Endothelial cell (in vitro differentiated cells): Measurements from ENCODE around the gene COL6A3. TPM values are rescaled to one million over a fixed set of nuclear protein-coding genes. Genes with fewer than 3 reads are reported as not detected.

Source experiments
- DNase-seq: peaks from one replicate; pipeline ENCODE4 v3.0.0; 2021; ENCODE audit warnings: low spot score
- H3K27ac Mint-ChIP-seq: one replicate; pipeline ENCODE4 v1.8.0; 2021; ENCODE audit warnings: mixed read lengths, inconsistent platforms; ENCODE audit not compliant: unreplicated experiment
- H3K27me3 Mint-ChIP-seq: one replicate; pipeline ENCODE4 v1.8.0; 2021; ENCODE audit warnings: mild to moderate bottlenecking, moderate library complexity, mixed read lengths, inconsistent platforms; ENCODE audit not compliant: unreplicated experiment
- H3K36me3 Mint-ChIP-seq: one replicate; pipeline ENCODE4 v1.8.0; 2021; ENCODE audit warnings: mild to moderate bottlenecking, low read depth, mixed read lengths, inconsistent platforms; ENCODE audit not compliant: unreplicated experiment
- H3K4me1 Mint-ChIP-seq: one replicate; pipeline ENCODE4 v1.8.0; 2021; ENCODE audit warnings: mild to moderate bottlenecking, mixed read lengths, inconsistent platforms; ENCODE audit not compliant: unreplicated experiment
- H3K4me3 Mint-ChIP-seq: one replicate; pipeline ENCODE4 v1.8.0; 2021; ENCODE audit warnings: mild to moderate bottlenecking, mixed read lengths, inconsistent platforms; ENCODE audit not compliant: unreplicated experiment
- H3K9me3 Mint-ChIP-seq: one replicate; pipeline ENCODE4 v1.8.0; 2021; ENCODE audit warnings: mixed read lengths, inconsistent platforms; ENCODE audit not compliant: unreplicated experiment
- total RNA-seq: library from RNA; stranded (reverse); fragmentation: NEBNext Ultra II Directional; extraction: Animal tissue kit (Norgen Biotek cat#: 25700); gene quantifications from one replicate; pipeline ENCODE4 v1.2.1, GENCODE V29; 2021; ENCODE audit not compliant: unreplicated experiment
- TF ChIP-seq, protein P1 (sequence below): fragments of 200-600 bp; sonication (generic); IDR thresholded peaks from one replicate; pipeline ENCODE4 v1.5.0; 2021; ENCODE audit warnings: antibody characterized with exemption; ENCODE audit not compliant: unreplicated experiment

Gene COL6A3
- total RNA-seq, 1 donor from 2014 or later, result 1.6 TPM

- Mint-ChIP-seq H3K27me3 (peaks cover 2% of the 10 kb centered on the region), H3K27ac (no peak overlapping the region), H3K4me3 (no peak overlapping the region), H3K36me3 (no peaks in the 10 kb centered on the region), H3K9me3 (no peaks in the 10 kb centered on the region), H3K4me1 (peaks cover 28% of the 10 kb centered on the region)
- DNase-seq, result no peak
- TF ChIP-seq, protein P1, sequence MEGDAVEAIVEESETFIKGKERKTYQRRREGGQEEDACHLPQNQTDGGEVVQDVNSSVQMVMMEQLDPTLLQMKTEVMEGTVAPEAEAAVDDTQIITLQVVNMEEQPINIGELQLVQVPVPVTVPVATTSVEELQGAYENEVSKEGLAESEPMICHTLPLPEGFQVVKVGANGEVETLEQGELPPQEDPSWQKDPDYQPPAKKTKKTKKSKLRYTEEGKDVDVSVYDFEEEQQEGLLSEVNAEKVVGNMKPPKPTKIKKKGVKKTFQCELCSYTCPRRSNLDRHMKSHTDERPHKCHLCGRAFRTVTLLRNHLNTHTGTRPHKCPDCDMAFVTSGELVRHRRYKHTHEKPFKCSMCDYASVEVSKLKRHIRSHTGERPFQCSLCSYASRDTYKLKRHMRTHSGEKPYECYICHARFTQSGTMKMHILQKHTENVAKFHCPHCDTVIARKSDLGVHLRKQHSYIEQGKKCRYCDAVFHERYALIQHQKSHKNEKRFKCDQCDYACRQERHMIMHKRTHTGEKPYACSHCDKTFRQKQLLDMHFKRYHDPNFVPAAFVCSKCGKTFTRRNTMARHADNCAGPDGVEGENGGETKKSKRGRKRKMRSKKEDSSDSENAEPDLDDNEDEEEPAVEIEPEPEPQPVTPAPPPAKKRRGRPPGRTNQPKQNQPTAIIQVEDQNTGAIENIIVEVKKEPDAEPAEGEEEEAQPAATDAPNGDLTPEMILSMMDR, result no peak
Measured at GRCh38 chr2:237441605-237442274, 27.8 kb upstream of the COL6A3 start.

GRCh38 chr2:237440819-237441281 lies 26.9 kb upstream of the COL6A3 start:
- TF ChIP-seq, protein P1, result no peak
- Mint-ChIP-seq H3K27me3 (peaks cover 2% of the 10 kb centered on the region), H3K4me1 (peaks cover 28% of the 10 kb centered on the region), H3K36me3 (no peaks in the 10 kb centered on the region), H3K9me3 (no peaks in the 10 kb centered on the region), H3K27ac (peak overlapping the region; percentile 28), H3K4me3 (no peak overlapping the region)
- DNase-seq, result no peak

GRCh38 chr2:237438080-237438940 lies 24.3 kb upstream of the COL6A3 start:
- H3K4me3 Mint-ChIP-seq, result no peak overlapping the region
- TF ChIP-seq, protein P1, result no peak
- no peaks in the 10 kb centered on the region for H3K36me3 Mint-ChIP-seq
- peaks cover 34% of the 10 kb centered on the region for H3K4me1 Mint-ChIP-seq
- no peaks in the 10 kb centered on the region for H3K9me3 Mint-ChIP-seq
- no peak for DNase-seq
- no peak overlapping the region for H3K27ac Mint-ChIP-seq
- H3K27me3 Mint-ChIP-seq, result peaks cover 6% of the 10 kb centered on the region

GRCh38 chr2:237437566-237437965 lies 23.6 kb upstream of the COL6A3 start:
- no peaks in the 10 kb centered on the region for H3K36me3 Mint-ChIP-seq
- H3K9me3 Mint-ChIP-seq, result no peaks in the 10 kb centered on the region
- peaks cover 6% of the 10 kb centered on the region for H3K27me3 Mint-ChIP-seq
- no peak for DNase-seq
- no peak overlapping the region for H3K27ac Mint-ChIP-seq
- peaks cover 40% of the 10 kb centered on the region for H3K4me1 Mint-ChIP-seq
- no peak overlapping the region for H3K4me3 Mint-ChIP-seq
- TF ChIP-seq, protein P1, result no peak
